A673 (cell line): ENCODE results near the gene LCN15. TPM values are rescaled to one million over a fixed set of nuclear protein-coding genes. Genes with fewer than 3 reads are reported as not detected.

ENCODE experiments used
- BruUV-seq: library from RNA; stranded (reverse); fragments of 400-500 nt; replicated peaks from 2 replicates; lab custom pipeline; 2021; lab: Mats Ljungman, UMichigan
- CTCF ChIA-PET: fragments of 300-600 bp; sonication (Branson Sonifier 250); formaldehyde crosslinking; loops from one replicate; lab custom pipeline; 2022; ENCODE audit warnings: antibody characterized with exemption; lab: Charles Lee
- POLR2A ChIA-PET: fragments of 300-600 bp; sonication (Branson Sonifier 250); formaldehyde crosslinking; loops from one replicate; lab custom pipeline; 2022; ENCODE audit warnings: antibody characterized with exemption; ENCODE audit not compliant: low non-redundant PET; lab: Charles Lee
- DNase-seq: peaks from one replicate; pipeline ENCODE4 v3.0.0-alpha.2; 2015; ENCODE audit warnings: low spot score
- H3K27ac ChIP-seq: fragments of 200-600 bp; sonication (generic); 2 replicates; pipeline ENCODE4 v1.5.1; 2016; ENCODE audit warnings: mixed run types, low read depth, mild to moderate bottlenecking, mixed read lengths, antibody characterized with exemption, low read length; ENCODE audit not compliant: poor library complexity, severe bottlenecking
- H3K27me3 ChIP-seq: fragments of 200-600 bp; sonication (generic); replicated peaks from 2 replicates; pipeline ENCODE4 v1.6.1; 2017; ENCODE audit warnings: mixed run types, low read depth, mild to moderate bottlenecking, mixed read lengths, antibody characterized with exemption, low read length; ENCODE audit not compliant: insufficient read depth, poor library complexity
- H3K36me3 ChIP-seq: fragments of 200-600 bp; sonication (generic); 2 replicates; pipeline ENCODE4 v1.6.1; 2016; ENCODE audit warnings: mixed run types, mild to moderate bottlenecking, mixed read lengths, antibody characterized with exemption, low read length; ENCODE audit not compliant: insufficient read depth, poor library complexity, severe bottlenecking
- H3K4me1 ChIP-seq: fragments of 200-600 bp; sonication (generic); 2 replicates; pipeline ENCODE4 v1.6.1; 2017; ENCODE audit warnings: mixed run types, mild to moderate bottlenecking, mixed read lengths, antibody characterized with exemption, low read length; ENCODE audit not compliant: insufficient read depth, poor library complexity, severe bottlenecking
- H3K4me3 ChIP-seq: fragments of 200-600 bp; sonication (generic); 2 replicates; pipeline ENCODE4 v1.5.1; 2016; ENCODE audit warnings: low read depth, mixed run types, mild to moderate bottlenecking, mixed read lengths, low read length; ENCODE audit not compliant: poor library complexity, severe bottlenecking
- H3K9me3 ChIP-seq: fragments of 200-600 bp; sonication (generic); 2 replicates; pipeline ENCODE4 v1.6.1; 2016; ENCODE audit warnings: mixed run types, low read depth, mild to moderate bottlenecking, mixed read lengths, antibody characterized with exemption, low read length; ENCODE audit not compliant: poor library complexity, severe bottlenecking
- EZH2 ChIP-seq: fragments of 200-600 bp; sonication (generic); IDR thresholded peaks from 2 replicates; pipeline ENCODE4 v1.6.1; 2017; ENCODE audit warnings: borderline replicate concordance, low read depth, mild to moderate bottlenecking, mixed read lengths, antibody characterized with exemption, low read length; ENCODE audit not compliant: poor library complexity, severe bottlenecking
- intact Hi-C: fragments of 100-400 bp; cut with micrococcal nuclease; formaldehyde crosslinking; loops from one replicate; pipeline ENCODE4 v1.10.0; 2022; ENCODE audit not compliant: unreplicated experiment
- total RNA-seq: library from RNA; stranded (reverse); gene quantifications from 2 replicates; pipeline ENCODE4 v1.2.3, GENCODE V29; 2021
- TF ChIP-seq, protein P1 (sequence below): fragments of 300-800, 200-600 bp; sonication (generic); conservative IDR thresholded peaks from 2 replicates; pipeline ENCODE4 v1.5.1; 2017; ENCODE audit warnings: low read depth, mild to moderate bottlenecking, antibody characterized with exemption, low read length, moderate library complexity, mixed read lengths

The LCN15 gene
- total RNA-seq, 1 experiment from 2014 or later, result not detected

GRCh38 chr9:136774416-136775045 is 10.2 kb upstream of the LCN15 start:
- POLR2A ChIA-PET, result no interaction called here

DNA sequence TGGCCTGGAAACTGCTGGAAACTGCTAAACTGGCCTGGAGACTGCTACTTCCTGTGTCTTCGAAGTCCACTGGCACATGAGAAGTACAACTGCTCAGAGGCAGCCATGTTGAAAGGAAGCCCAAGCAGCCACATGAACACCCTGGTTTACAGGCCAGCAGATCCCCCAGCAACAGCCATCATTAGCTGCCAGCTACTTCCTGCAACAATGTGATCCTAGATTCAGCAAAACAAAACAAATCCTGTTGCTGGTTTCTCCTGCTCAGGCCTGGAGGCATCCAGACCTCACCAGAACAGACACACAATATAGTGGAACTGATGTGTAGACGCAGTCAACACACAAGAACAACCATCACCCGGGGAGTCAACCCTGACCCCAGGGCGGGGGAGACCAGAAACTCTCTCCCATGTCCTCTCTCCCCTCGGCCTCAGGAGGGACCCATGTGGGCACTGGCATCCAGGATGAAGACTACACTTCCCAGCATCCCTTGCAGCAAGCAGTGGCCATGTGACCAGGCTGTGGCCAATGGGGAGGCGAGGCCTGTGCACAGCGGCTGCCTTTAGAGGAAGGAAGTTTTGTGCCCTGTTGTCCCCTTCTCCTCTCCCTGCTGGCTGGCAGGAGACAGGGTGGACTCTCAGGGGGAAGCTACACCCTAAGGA is 9.2 kb upstream of the LCN15 start:
- ChIA-PET POLR2A (no interaction called here), CTCF (no interaction called here)
- peak; percentile 66 for DNase-seq
- H3K27ac ChIP-seq, result no peak overlapping the region
- BruUV-seq, result no TSS peak
- intact Hi-C loops, result no loop called here
- H3K9me3 ChIP-seq, result peaks cover 7% of the 10 kb centered on the region
- TF ChIP-seq, protein P1, sequence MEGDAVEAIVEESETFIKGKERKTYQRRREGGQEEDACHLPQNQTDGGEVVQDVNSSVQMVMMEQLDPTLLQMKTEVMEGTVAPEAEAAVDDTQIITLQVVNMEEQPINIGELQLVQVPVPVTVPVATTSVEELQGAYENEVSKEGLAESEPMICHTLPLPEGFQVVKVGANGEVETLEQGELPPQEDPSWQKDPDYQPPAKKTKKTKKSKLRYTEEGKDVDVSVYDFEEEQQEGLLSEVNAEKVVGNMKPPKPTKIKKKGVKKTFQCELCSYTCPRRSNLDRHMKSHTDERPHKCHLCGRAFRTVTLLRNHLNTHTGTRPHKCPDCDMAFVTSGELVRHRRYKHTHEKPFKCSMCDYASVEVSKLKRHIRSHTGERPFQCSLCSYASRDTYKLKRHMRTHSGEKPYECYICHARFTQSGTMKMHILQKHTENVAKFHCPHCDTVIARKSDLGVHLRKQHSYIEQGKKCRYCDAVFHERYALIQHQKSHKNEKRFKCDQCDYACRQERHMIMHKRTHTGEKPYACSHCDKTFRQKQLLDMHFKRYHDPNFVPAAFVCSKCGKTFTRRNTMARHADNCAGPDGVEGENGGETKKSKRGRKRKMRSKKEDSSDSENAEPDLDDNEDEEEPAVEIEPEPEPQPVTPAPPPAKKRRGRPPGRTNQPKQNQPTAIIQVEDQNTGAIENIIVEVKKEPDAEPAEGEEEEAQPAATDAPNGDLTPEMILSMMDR, result no peak
- no peak for TF ChIP-seq EZH2
- H3K27me3 ChIP-seq, result no peaks in the 10 kb centered on the region
- no peak overlapping the region for H3K4me3 ChIP-seq
- H3K4me1 ChIP-seq, result no peaks in the 10 kb centered on the region
- H3K36me3 ChIP-seq, result no peaks in the 10 kb centered on the region

More at GRCh38 chr9:136774416-136775045, 10.2 kb upstream of the LCN15 start:
- no peaks in the 10 kb centered on the region for H3K36me3 ChIP-seq
- no peak for TF ChIP-seq EZH2
- TF ChIP-seq, protein P1, result no peak
- CTCF ChIA-PET, result interaction anchor here (0.5 kb wide), 1 partner anchor 190 kb away, joined by 7 read pairs; no protein-coding TSS in a partner anchor
- intact Hi-C loops, result no loop called here
- no peaks in the 10 kb centered on the region for H3K27me3 ChIP-seq
- DNase-seq, result no peak
- H3K4me1 ChIP-seq, result no peaks in the 10 kb centered on the region
- no TSS peak for BruUV-seq
- H3K27ac ChIP-seq, result no peak overlapping the region
- H3K4me3 ChIP-seq, result no peak overlapping the region
- H3K9me3 ChIP-seq, result peaks cover 7% of the 10 kb centered on the region

DNA sequence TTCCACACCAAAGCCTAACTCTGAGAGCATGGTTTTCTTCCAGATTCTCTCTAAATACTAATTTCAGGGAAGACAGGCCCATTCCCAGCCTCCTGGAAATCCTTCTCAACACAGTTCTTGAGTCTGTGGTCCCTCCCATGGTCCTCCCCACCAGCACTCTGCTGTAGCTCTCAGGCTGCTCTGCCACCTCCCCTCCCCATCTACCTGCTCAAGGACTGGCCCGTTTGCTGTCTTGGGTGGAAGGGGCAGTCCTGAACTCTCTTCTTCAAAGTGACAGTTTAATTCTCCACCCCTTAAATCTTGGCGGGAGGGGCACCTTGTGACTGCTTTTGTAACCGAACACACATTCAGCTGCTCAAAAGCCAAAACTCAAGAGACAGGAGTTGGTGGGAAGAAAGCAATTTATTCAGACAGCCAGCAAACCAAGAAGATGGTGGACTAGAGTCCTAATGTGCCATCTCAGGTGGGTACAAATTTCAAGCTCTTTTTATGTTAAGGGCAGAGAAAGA is 7.6 kb upstream of the LCN15 start:
- H3K36me3 ChIP-seq, result no peaks in the 10 kb centered on the region
- peaks cover 7% of the 10 kb centered on the region for H3K9me3 ChIP-seq
- no peak overlapping the region for H3K27ac ChIP-seq
- CTCF ChIA-PET, result interaction anchor here (0.5 to 0.8 kb wide), 2 partner anchors 194 to 278 kb away, joined by 3 to 11 read pairs; no protein-coding TSS in a partner anchor
- no peak overlapping the region for H3K4me3 ChIP-seq
- POLR2A ChIA-PET, result no interaction called here
- no peak for DNase-seq
- TF ChIP-seq EZH2, result no peak
- TF ChIP-seq, protein P1, result no peak
- H3K27me3 ChIP-seq, result no peaks in the 10 kb centered on the region
- BruUV-seq, result no TSS peak
- no peaks in the 10 kb centered on the region for H3K4me1 ChIP-seq
- intact Hi-C loops, result no loop called here
